ENCODE results near the gene PTGIR.

GRCh38 chr19:46634045-46634655 lies 9.3 kb upstream of the PTGIR start:
- TF ChIP-seq CTCF (optimal IDR thresholded peaks at IDR 0.05 in 1 of 3, IDR thresholded peaks at IDR 0.05 in 1 of 3, conservative IDR thresholded peaks at IDR 0.05 in 1 of 3; ENCODE audit: extremely low read depth in 1 of 3, insufficient read depth in 2 of 3, low read length in 3 of 3) (no peak), EZH2 (IDR thresholded peaks at IDR 0.05; ENCODE audit: low read length) (no peak)

All from keratinocyte (primary cell).